Lower lobe of right lung (tissue), 2 donors: ENCODE data around the gene BLVRA. TPM values are rescaled to one million over a fixed set of nuclear protein-coding genes. Genes with fewer than 3 reads are reported as not detected.

Experiments
- ATAC-seq, 2 donors: fragments of 200-7000 bp; cut with Tn5 transposase; one replicate each; pipeline ENCODE4 v1.9.1; 2020 to 2022; ENCODE audit warnings: mild to moderate bottlenecking in 2 of 2, moderate library complexity in 2 of 2
- DNase-seq: peaks from one replicate; pipeline ENCODE4 v3.0.0-alpha.2; 2020
- H3K27ac ChIP-seq: fragments of 200-600 bp; one replicate; pipeline ENCODE4 v1.8.0; 2022
- H3K27me3 ChIP-seq: fragments of 200-600 bp; one replicate; pipeline ENCODE4 v1.8.0; 2022; ENCODE audit warnings: low read depth
- H3K36me3 ChIP-seq: fragments of 200-600 bp; one replicate; pipeline ENCODE4 v1.8.0; 2022; ENCODE audit warnings: mild to moderate bottlenecking
- H3K4me1 ChIP-seq: fragments of 200-600 bp; one replicate; pipeline ENCODE4 v1.8.0; 2022
- H3K4me3 ChIP-seq: fragments of 200-600 bp; one replicate; pipeline ENCODE4 v1.8.0; 2022; ENCODE audit warnings: mild to moderate bottlenecking
- H3K9me3 ChIP-seq: fragments of 200-600 bp; one replicate; pipeline ENCODE4 v1.8.0; 2022
- CTCF ChIP-seq: fragments of 200-600 bp; IDR thresholded peaks from one replicate; pipeline ENCODE4 v1.8.0; 2022; ENCODE audit warnings: antibody characterized with exemption, mild to moderate bottlenecking
- intact Hi-C: fragments of 100-400 bp; cut with DNase I; formaldehyde crosslinking; loops from one replicate; pipeline ENCODE4 v1.11.0; 2022
- total RNA-seq: library from RNA; stranded (reverse); fragmentation: NEBNext Ultra II Directional; extraction: Animal tissue kit (Norgen Biotek cat#: 25700); gene quantifications from one replicate; pipeline ENCODE4 v1.2.1, GENCODE V29; 2021
- donor health status: DM: no; HTN: yes; CAD: no; lungs with severe emphysema.

The BLVRA gene
- total RNA-seq, 1 donor from 2014 or later: 106 TPM

DNA sequence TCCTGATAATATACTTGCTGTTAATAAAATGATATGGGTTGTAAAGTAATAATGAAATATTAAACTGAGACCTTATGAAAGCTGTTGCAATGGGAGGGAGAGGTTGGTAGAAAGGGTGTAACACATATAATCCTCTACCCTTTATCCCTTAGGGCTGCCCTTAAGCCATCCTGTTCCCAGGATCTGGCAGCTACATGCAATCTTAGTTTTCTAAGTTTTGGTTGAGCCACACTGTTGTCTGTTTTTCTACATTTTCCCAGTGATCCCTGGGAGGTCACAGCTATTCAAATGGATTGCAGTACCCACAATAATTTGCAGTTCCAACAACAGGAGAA lies 35.5 kb upstream of the BLVRA start:
- Histone ChIP-seq H3K4me3 (no peak overlapping the region), H3K27me3 (no peaks in the 10 kb centered on the region), H3K9me3 (no peaks in the 10 kb centered on the region), H3K36me3 (no peaks in the 10 kb centered on the region), H3K27ac (no peak overlapping the region), H3K4me1 (peaks cover 10% of the 10 kb centered on the region)
- ATAC-seq (no peak), DNase-seq (no peak)
- no peak for TF ChIP-seq CTCF
- intact Hi-C loops: no loop called here

DNA sequence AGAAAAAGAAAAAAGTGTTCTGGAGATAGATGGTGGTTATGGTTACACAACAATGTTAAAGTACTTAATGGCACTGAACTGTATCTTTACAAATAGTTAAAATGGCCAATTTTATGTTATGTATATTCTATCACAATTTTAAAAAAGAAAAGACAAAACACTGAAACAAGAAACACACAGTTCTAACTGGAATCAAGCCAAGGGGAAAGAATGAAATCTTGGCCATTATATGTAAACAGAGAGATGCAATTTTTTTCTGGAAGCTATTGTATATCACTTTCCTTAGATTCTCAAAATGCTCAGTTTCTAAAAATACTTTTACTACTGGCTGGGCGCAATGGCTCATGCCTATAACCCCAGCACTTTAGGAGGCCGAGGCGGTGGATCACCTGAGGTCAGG lies 33.2 kb upstream of the BLVRA start:
- ATAC-seq (no peak), DNase-seq (no peak)
- Histone ChIP-seq H3K27ac (no peak overlapping the region), H3K27me3 (no peaks in the 10 kb centered on the region), H3K9me3 (no peaks in the 10 kb centered on the region), H3K4me3 (no peak overlapping the region), H3K36me3 (no peaks in the 10 kb centered on the region), H3K4me1 (peaks cover 21% of the 10 kb centered on the region)
- TF ChIP-seq CTCF: no peak
- intact Hi-C loops: no loop called here

GRCh38 chr7:43726466-43726865 lies 32.0 kb upstream of the BLVRA start:
- TF ChIP-seq CTCF: no peak
- H3K4me3 ChIP-seq: no peak overlapping the region
- peaks cover 21% of the 10 kb centered on the region for H3K4me1 ChIP-seq
- no peaks in the 10 kb centered on the region for H3K9me3 ChIP-seq
- no peak overlapping the region for H3K27ac ChIP-seq
- no peaks in the 10 kb centered on the region for H3K27me3 ChIP-seq
- intact Hi-C loops: no loop called here
- H3K36me3 ChIP-seq: no peaks in the 10 kb centered on the region
- ATAC-seq (no peak), DNase-seq (no peak)

GRCh38 chr7:43727003-43727402 lies 31.5 kb upstream of the BLVRA start:
- ATAC-seq (no peak), DNase-seq (no peak)
- TF ChIP-seq CTCF: no peak
- no peaks in the 10 kb centered on the region for H3K9me3 ChIP-seq
- H3K27me3 ChIP-seq: no peaks in the 10 kb centered on the region
- no peak overlapping the region for H3K4me3 ChIP-seq
- intact Hi-C loops: no loop called here
- H3K36me3 ChIP-seq: no peaks in the 10 kb centered on the region
- peaks cover 21% of the 10 kb centered on the region for H3K4me1 ChIP-seq
- H3K27ac ChIP-seq: no peak overlapping the region

DNA sequence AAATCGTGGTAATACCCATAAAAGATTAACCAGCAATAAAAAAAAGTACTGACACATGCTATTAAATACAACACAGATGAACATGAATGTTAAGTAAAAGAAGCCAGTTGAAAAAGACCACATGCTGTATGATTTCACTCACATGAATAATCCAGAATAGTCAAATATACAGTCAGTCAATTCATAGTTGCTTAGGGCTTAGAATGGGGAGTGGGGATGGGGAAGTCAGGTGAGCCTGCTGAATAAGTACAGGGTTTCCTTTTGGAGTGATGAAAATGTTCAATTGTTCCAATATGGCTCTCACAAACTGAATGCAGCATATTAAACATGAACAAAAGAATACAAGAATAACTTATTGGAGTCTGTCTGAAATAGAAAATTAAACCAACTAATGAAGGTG lies 31.0 kb upstream of the BLVRA start:
- no peak for ATAC-seq
- no peak overlapping the region for H3K4me3 ChIP-seq

More for the DNA sequence above, 31.0 kb upstream of the BLVRA start:
- H3K36me3 ChIP-seq: no peaks in the 10 kb centered on the region
- H3K27me3 ChIP-seq: no peaks in the 10 kb centered on the region
- H3K9me3 ChIP-seq: no peaks in the 10 kb centered on the region
- H3K4me1 ChIP-seq: peaks cover 21% of the 10 kb centered on the region
- no peak for TF ChIP-seq CTCF
- no peak overlapping the region for H3K27ac ChIP-seq
- intact Hi-C loops: no loop called here
- DNase-seq: no peak
